Thoracic aorta (tissue), 2 donors: ENCODE results near the gene OTUD4. TPM values are rescaled to one million over a fixed set of nuclear protein-coding genes. Genes with fewer than 3 reads are reported as not detected.
"Not testable (repeated sequence)": the region's sequence is repeated elsewhere in the genome, so short reads cannot be mapped to it uniquely, and the experiment has no call there.

ENCODE experiments used
- ATAC-seq: fragments of 150-250 bp; one replicate; pipeline ENCODE4 v1.8.0; 2017; ENCODE audit warnings: low read depth; ENCODE audit not compliant: insufficient number of reproducible peaks, low FRiP score
- DNase-seq: peaks from one replicate; pipeline ENCODE4 v3.0.0-alpha.2; 2020; ENCODE audit warnings: low spot score
- H3K27ac ChIP-seq, 2 donors: fragments of 200-600 bp; sonication (generic); 1 replicate in 1 of 2; 2 replicates in 1 of 2; pipeline ENCODE4 v1.5.1; 2016; ENCODE audit warnings: mild to moderate bottlenecking in 2 of 2, moderate library complexity in 2 of 2
- H3K27me3 ChIP-seq: fragments of 200-600 bp; sonication (generic); replicated peaks from 2 replicates; pipeline ENCODE4 v1.6.0; 2016; ENCODE audit warnings: mild to moderate bottlenecking; ENCODE audit not compliant: insufficient read depth
- H3K36me3 ChIP-seq: fragments of 200-600 bp; sonication (generic); one replicate; pipeline ENCODE4 v1.5.1; 2016
- H3K4me1 ChIP-seq, 2 donors: fragments of 200-600 bp; sonication (generic); 1 replicate in 1 of 2; 2 replicates in 1 of 2; pipeline versions ENCODE4 v1.5.1 to v1.6.0; 2016; ENCODE audit warnings: low read depth in 2 of 2, mild to moderate bottlenecking in 1 of 2; ENCODE audit not compliant: control insufficient read depth in 1 of 2
- H3K4me3 ChIP-seq: fragments of 200-600 bp; sonication (generic); 2 replicates; pipeline ENCODE4 v1.5.1; 2016; ENCODE audit warnings: mild to moderate bottlenecking
- H3K9me3 ChIP-seq: fragments of 200-600 bp; sonication (generic); 2 replicates; pipeline ENCODE4 v1.5.1; 2016
- CTCF ChIP-seq: fragments of 200-600 bp; sonication (generic); IDR thresholded peaks from one replicate; pipeline ENCODE4 v1.5.1; 2019; ENCODE audit warnings: antibody characterized with exemption
- total RNA-seq, 2 donors: library from RNA; depleted of rRNA; stranded (reverse); fragments of >200 nt; gene quantifications; one replicate each; pipeline versions ENCODE4 v1.1.0 to v1.2.3, GENCODE V29; 2016

The OTUD4 gene
- total RNA-seq, result 10 to 100 TPM; 46.7 to 57.2 TPM

- Histone ChIP-seq H3K36me3 (no peaks in the 10 kb centered on the region), H3K9me3 (no peaks in the 10 kb centered on the region), H3K27ac (peak within 1 kb of the TSS; percentile 93 to 97), H3K4me3 (peak within 1 kb of the TSS; percentile 93), H3K4me1 (peaks cover 17 to 35% of the 10 kb centered on the region in 2 donors), H3K27me3 (no peaks in the 10 kb centered on the region)
- DNase-seq (peak; percentile 69), ATAC-seq (peak; percentile 81)
- no peak for TF ChIP-seq CTCF
Measured at GRCh38 chr4:145180298-145181090, at the start of gene OTUD4. Gene OTUD4 (minus strand): TSS chr4:145180589. CDS start chr4:145179973, 616 bp downstream.

GRCh38 chr4:145223228-145223627 lies 42.8 kb upstream of the OTUD4 start:
- not testable (repeated sequence) for H3K4me3 ChIP-seq, H3K4me1 ChIP-seq, H3K27ac ChIP-seq, H3K27me3 ChIP-seq, H3K36me3 ChIP-seq, H3K9me3 ChIP-seq, ATAC-seq, DNase-seq

- not testable (repeated sequence) for ATAC-seq, DNase-seq, H3K27ac ChIP-seq, H3K4me3 ChIP-seq, H3K4me1 ChIP-seq, H3K9me3 ChIP-seq, H3K27me3 ChIP-seq, H3K36me3 ChIP-seq
Measured at GRCh38 chr4:145221529-145221928, 41.1 kb upstream of the OTUD4 start.

- no peak for ATAC-seq
- no peak for TF ChIP-seq CTCF
Measured at GRCh38 chr4:145219090-145219489, 38.7 kb upstream of the OTUD4 start.

GRCh38 chr4:145218251-145218650 lies 37.9 kb upstream of the OTUD4 start:
- ATAC-seq, result no peak
- DNase-seq, result no peak
- H3K36me3 ChIP-seq, result no peaks in the 10 kb centered on the region

More at GRCh38 chr4:145219090-145219489, 38.7 kb upstream of the OTUD4 start:
- no peak overlapping the region for H3K27ac ChIP-seq
- H3K4me1 ChIP-seq, result no peaks in the 10 kb centered on the region
- H3K36me3 ChIP-seq, result no peaks in the 10 kb centered on the region
- H3K27me3 ChIP-seq, result no peaks in the 10 kb centered on the region
- DNase-seq, result no peak
- no peak overlapping the region for H3K4me3 ChIP-seq
- H3K9me3 ChIP-seq, result no peaks in the 10 kb centered on the region

More at GRCh38 chr4:145218251-145218650, 37.9 kb upstream of the OTUD4 start:
- no peak for TF ChIP-seq CTCF
- no peaks in the 10 kb centered on the region for H3K9me3 ChIP-seq
- no peak overlapping the region for H3K4me3 ChIP-seq
- H3K27me3 ChIP-seq, result no peaks in the 10 kb centered on the region
- H3K27ac ChIP-seq, result no peak overlapping the region
- no peaks in the 10 kb centered on the region for H3K4me1 ChIP-seq
